PC-9 (cell line): ENCODE data around the gene FBXO2.

Experiments
- CTCF ChIP-seq: fragments of 200-600 bp; sonication (generic); conservative IDR thresholded peaks from 2 replicates; pipeline ENCODE4 v1.6.1; 2017; ENCODE audit warnings: mixed run types, antibody characterized with exemption, mild to moderate bottlenecking, moderate library complexity
- EZH2 ChIP-seq: fragments of 200-600 bp; sonication (generic); IDR thresholded peaks from 2 replicates; pipeline ENCODE4 v1.8.0; 2017; ENCODE audit warnings: antibody characterized with exemption, low read depth

- no peak for TF ChIP-seq CTCF
- TF ChIP-seq EZH2, result no peak
Measured at GRCh38 chr1:11652203-11652780, 1.9 kb downstream of the FBXO2 start.
